K562 (cell line): ENCODE measurements around the gene PRC1. TPM values are rescaled to one million over a fixed set of nuclear protein-coding genes. Genes with fewer than 3 reads are reported as not detected.

Experiments
- ATAC-seq: fragments of 200-7000 bp; cut with Tn5 transposase; 3 replicates; pipeline ENCODE4 v1.9.1; 2020; ENCODE audit warnings: moderate library complexity
- BruUV-seq: library from RNA; stranded (reverse); fragments of 400-500 nt; replicated peaks from 2 replicates; lab custom pipeline; 2021; lab: Mats Ljungman, UMichigan
- CTCF ChIA-PET: fragments of 300-600 bp; formaldehyde crosslinking; extraction: SDS; loops from one replicate; lab custom pipeline; 2021; ENCODE audit warnings: low intra/inter-chr PET ratio; lab: Yijun Ruan, JAX
- POLR2A ChIA-PET: fragments of 300-600, 350-650 bp; sonication (Branson Sonifier 250); formaldehyde crosslinking; extraction: SDS; loops from one replicate; lab custom pipeline; 2021; ENCODE audit warnings: antibody characterized with exemption, inconsistent platforms; lab: Yijun Ruan, JAX
- DNase-seq, 4 experiments: peaks; one replicate each; pipeline versions ENCODE4 v3.0.0 to v3.0.0-alpha.2; 2011 to 2018; ENCODE audit warnings: low spot score in 3 of 4, mixed read lengths in 3 of 4; ENCODE audit errors: extremely low read depth in 1 of 4
- FAIRE-seq: peaks from 2 replicates; lab custom pipeline; 2011; peaks lifted over from hg19 to GRCh38; lab: Jason Lieb, UNC
- H2AFZ ChIP-seq: 2 replicates; pipeline ENCODE4 v1.6.0; 2011; ENCODE audit warnings: low read depth, low read length, control low read depth, inconsistent platforms
- H3K27ac ChIP-seq: fragments of 200-600 bp; 3 replicates; pipeline ENCODE4 v1.8.0; 2011; ENCODE audit warnings: low read depth, mild to moderate bottlenecking, control low read depth, inconsistent platforms, low read length, moderate library complexity, mixed read lengths; ENCODE audit errors: extremely low read depth
- H3K27me3 ChIP-seq, 2 experiments: fragments of 300-600 bp in 1 of 2; 2 replicates in 1 of 2; 3 replicates in 1 of 2; pipeline versions ENCODE4 v1.6.0 to v1.8.0; 2011; ENCODE audit warnings: inconsistent platforms in 2 of 2, low read length in 2 of 2, mild to moderate bottlenecking in 1 of 2, mixed read lengths in 1 of 2, moderate library complexity in 1 of 2; ENCODE audit not compliant: control insufficient read depth in 2 of 2, insufficient read depth in 2 of 2
- H3K36me3 ChIP-seq: fragments of 300-600 bp; 3 replicates; pipeline ENCODE4 v1.8.0; 2011; ENCODE audit warnings: mild to moderate bottlenecking, low read length, inconsistent platforms; ENCODE audit not compliant: control insufficient read depth, insufficient read depth
- H3K4me1 ChIP-seq, 2 experiments: fragments of 200-600 bp in 1 of 2; replicated peaks in 1 of 2; 2 replicates in 1 of 2; 3 replicates in 1 of 2; pipeline versions ENCODE4 v1.5.1 to v1.8.0; 2011; ENCODE audit warnings: inconsistent platforms in 2 of 2, low read length in 2 of 2, mild to moderate bottlenecking in 1 of 2, mixed read lengths in 1 of 2, moderate library complexity in 1 of 2; ENCODE audit not compliant: control insufficient read depth in 2 of 2, insufficient read depth in 2 of 2
- H3K4me2 ChIP-seq: 2 replicates; pipeline ENCODE4 v1.6.1; 2011; ENCODE audit warnings: low read length, control low read depth, inconsistent platforms, mixed read lengths; ENCODE audit not compliant: insufficient read depth
- H3K4me3 ChIP-seq: fragments of 200-600 bp; sonication (generic), shearing (Covaris generic); 2 replicates; pipeline ENCODE4 v1.5.1; 2016; ENCODE audit warnings: control low read depth, inconsistent platforms
- H3K79me2 ChIP-seq: fragments of 200-600 bp; 3 replicates; pipeline ENCODE4 v1.8.0; 2011; ENCODE audit warnings: low read length, inconsistent platforms; ENCODE audit not compliant: control insufficient read depth, insufficient read depth
- H3K9ac ChIP-seq, 2 experiments: 2 replicates each; pipeline versions ENCODE4 v1.6.0 to v1.6.1; 2011; ENCODE audit warnings: low read depth in 2 of 2, low read length in 2 of 2, control low read depth in 1 of 2, inconsistent platforms in 1 of 2, mild to moderate bottlenecking in 1 of 2, mixed read lengths in 1 of 2; ENCODE audit not compliant: insufficient read depth in 1 of 2
- H3K9me1 ChIP-seq: one replicate; pipeline ENCODE4 v1.6.0; 2011; ENCODE audit warnings: inconsistent platforms, mild to moderate bottlenecking, low read length, moderate library complexity; ENCODE audit not compliant: control insufficient read depth, insufficient read depth
- H3K9me3 ChIP-seq: replicated peaks from 2 replicates; pipeline ENCODE4 v1.5.1; 2011; ENCODE audit warnings: low read depth, low read length, inconsistent platforms; ENCODE audit not compliant: control insufficient read depth, insufficient read depth
- H4K20me1 ChIP-seq: replicated peaks from 2 replicates; pipeline ENCODE4 v1.6.1; 2011; ENCODE audit warnings: low read length, inconsistent platforms, mixed read lengths; ENCODE audit not compliant: control insufficient read depth, insufficient read depth
- BCOR ChIP-seq: fragments of 450-650 bp; IDR thresholded peaks from 2 replicates; pipeline ENCODE4 v1.6.1; 2016
- CEBPB ChIP-seq: fragments of 450-650 bp; IDR thresholded peaks from 2 replicates; pipeline ENCODE4 v1.6.1; 2016; ENCODE audit warnings: missing genetic modification characterization, missing compliant biosample characterization
- FOXP1 ChIP-seq: sonication (generic); formaldehyde crosslinking; IDR thresholded peaks from 2 replicates; pipeline ENCODE4 v1.8.0; 2022; ENCODE audit warnings: mild to moderate bottlenecking, missing genetic modification reagents
- KAT2B ChIP-seq: IDR thresholded peaks from one replicate; pipeline ENCODE4 v1.6.1; 2012; ENCODE audit warnings: low read depth, mild to moderate bottlenecking, control low read depth, inconsistent platforms, low read length, moderate library complexity
- KAT7 ChIP-seq: sonication (generic); formaldehyde crosslinking; IDR thresholded peaks from 2 replicates; pipeline ENCODE4 v1.8.0; 2022; ENCODE audit warnings: missing genetic modification reagents, mild to moderate bottlenecking, borderline replicate concordance
- KDM4B ChIP-seq, 2 experiments: fragments of 450-650 bp in 1 of 2; sonication (generic) in 1 of 2; IDR thresholded peaks; 2 replicates each; pipeline ENCODE4 v1.6.1; 2016 to 2017; ENCODE audit warnings: borderline replicate concordance in 2 of 2, antibody characterized with exemption in 1 of 2, low read depth in 1 of 2, mild to moderate bottlenecking in 1 of 2
- NFE2L1 ChIP-seq: fragments of 450-650 bp; IDR thresholded peaks from 2 replicates; pipeline ENCODE4 v1.6.1; 2016; ENCODE audit warnings: missing genetic modification characterization, low read depth, mild to moderate bottlenecking, missing compliant biosample characterization, moderate library complexity, borderline replicate concordance
- RAD51 ChIP-seq: fragments of 450-650 bp; IDR thresholded peaks from 2 replicates; pipeline ENCODE4 v1.7.1; 2016; ENCODE audit warnings: low read depth, mild to moderate bottlenecking, borderline replicate concordance
- RBM14 ChIP-seq: fragments of 200-400 bp; formaldehyde crosslinking; IDR thresholded peaks from 2 replicates; pipeline ENCODE4 v1.6.1; 2018; ENCODE audit warnings: low read depth, mild to moderate bottlenecking, low read length, moderate library complexity, borderline replicate concordance; ENCODE audit not compliant: insufficient read depth
- RBM25 ChIP-seq: fragments of 200-400 bp; formaldehyde crosslinking; IDR thresholded peaks from 2 replicates; pipeline ENCODE4 v1.6.1; 2018; ENCODE audit warnings: low read length, low read depth, moderate library complexity; ENCODE audit not compliant: severe bottlenecking
- RCOR1 ChIP-seq, 2 experiments: IDR thresholded peaks; 2 replicates each; pipeline ENCODE4 v1.6.1; 2012; ENCODE audit warnings: low read depth in 2 of 2, low read length in 2 of 2, borderline replicate concordance in 1 of 2, improper control_type of control experiment in 1 of 2
- SIN3A ChIP-seq, 2 experiments: fragments of 150-350 bp in 1 of 2; IDR thresholded peaks; 2 replicates each; pipeline ENCODE4 v1.6.1; 2011 to 2016; ENCODE audit warnings: borderline replicate concordance in 2 of 2, low read depth in 2 of 2, low read length in 2 of 2, mild to moderate bottlenecking in 2 of 2, moderate library complexity in 2 of 2; ENCODE audit not compliant: control insufficient read depth in 1 of 2
- THAP7 ChIP-seq: fragments of 250-450 bp; sonication (Bioruptor Pico); IDR thresholded peaks from 2 replicates; pipeline ENCODE4 v1.5.0; 2021
- ZNF592 ChIP-seq: fragments of 450-650 bp; IDR thresholded peaks from 2 replicates; pipeline ENCODE4 v1.6.1; 2017; ENCODE audit warnings: antibody characterized with exemption, mild to moderate bottlenecking
- WGBS: fragments of 100-300 bp; shearing (Covaris generic); methylation state at CpG from one replicate; pipeline ENCODE4 v1.1.6; 2016; ENCODE audit warnings: low coverage, mixed read lengths; ENCODE audit not compliant: insufficient coverage; ENCODE audit errors: missing lambda C conversion rate; 5-methylcytosine and 5-hydroxymethylcytosine counted together
- in situ Hi-C: fragments of 300-500 bp; cut with MboI; formaldehyde crosslinking; loops from 4 replicates; pipeline ENCODE4 v1.15.0; 2018; ENCODE audit warnings: inconsistent platforms, mixed read lengths
- intact Hi-C: fragments of 100-400 bp; cut with micrococcal nuclease; formaldehyde crosslinking; loops from 2 replicates; pipeline ENCODE4 v1.14.2; 2022
- polyA plus RNA-seq, 8 experiments: library from polyadenylated mRNA; depleted of rRNA in 4 of 8; stranded (reverse) in 5 of 8; unstranded in 3 of 8; fragments of >200 nt; fragmentation: Nextera tagmentation in 2 of 8; fragmentation: Illumina TruSeq in 1 of 8; extraction: Ambion mirVana in 2 of 8; extraction: Trizol in 1 of 8; gene quantifications; 2 replicates each; pipeline versions ENCODE4 v1.2.1 to v1.2.3, GENCODE V29; 2011 to 2014; ENCODE audit warnings: inconsistent platforms in 1 of 8, missing spikeins in 1 of 8
- total RNA-seq, 7 experiments: library from RNA; depleted of rRNA in 6 of 7; stranded (reverse); fragments of >200 nt in 6 of 7; fragmentation: Illumina TruSeq in 2 of 7; extraction: Trizol in 2 of 7; gene quantifications; 2 replicates each; pipeline versions ENCODE4 v1.2.1 to v1.2.3, GENCODE V29; 2011 to 2021; ENCODE audit warnings: low replicate concordance in 1 of 7

Gene PRC1
- total and polyA plus RNA-seq, 9 of the 15 experiments (the other 6 are each of a cell fraction or from before 2014, with no cell fraction given) = 156 to 391 (median 240) TPM

DNA sequence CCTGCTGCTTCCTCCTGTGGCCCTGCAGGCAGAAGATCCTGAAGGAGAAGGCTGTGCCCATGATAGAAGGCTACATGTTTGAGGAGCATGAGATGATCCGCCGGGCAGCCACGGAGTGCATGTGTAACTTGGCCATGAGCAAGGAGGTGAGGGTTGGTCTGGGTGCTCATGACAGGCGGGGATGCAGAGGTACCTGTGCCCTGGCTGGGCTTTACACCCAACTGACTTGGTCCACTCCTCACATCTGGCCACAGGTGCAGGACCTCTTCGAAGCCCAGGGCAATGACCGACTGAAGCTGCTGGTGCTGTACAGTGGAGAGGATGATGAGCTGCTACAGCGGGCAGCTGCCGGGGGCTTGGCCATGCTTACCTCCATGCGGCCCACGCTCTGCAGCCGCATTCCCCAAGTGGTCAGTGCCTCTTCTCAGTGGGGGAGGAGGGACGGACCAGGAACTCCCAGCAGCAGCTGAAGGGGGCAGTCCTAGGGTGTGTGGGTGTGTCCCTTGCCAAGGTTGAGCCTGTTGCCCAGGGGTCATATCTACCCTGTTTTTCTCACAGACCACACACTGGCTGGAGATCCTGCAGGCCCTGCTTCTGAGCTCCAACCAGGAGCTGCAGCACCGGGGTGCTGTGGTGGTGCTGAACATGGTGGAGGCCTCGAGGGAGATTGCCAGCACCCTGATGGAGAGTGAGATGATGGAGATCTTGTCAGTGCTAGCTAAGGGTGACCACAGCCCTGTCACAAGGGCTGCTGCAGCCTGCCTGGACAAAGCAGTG, 41.2 kb downstream of the PRC1 start (continued):
- no peak for TF ChIP-seq SIN3A (IDR thresholded peaks at IDR 0.05; ENCODE audit: borderline replicate concordance in 2 of 2, control insufficient read depth in 1 of 2, low read depth in 2 of 2, low read length in 2 of 2)
- TF ChIP-seq, all 486 proteins: peak for 2

GRCh38 chr15:90950676-90951075, 43.7 kb downstream of the PRC1 start:
- H3K27me3 ChIP-seq = no peaks in the 10 kb centered on the region
- DNase-seq (no peak), FAIRE-seq (no peak), ATAC-seq (no peak)
- 0 out of 2 replicates have a peak, but pooled peaks cover 5% of the 10 kb centered on the region for H4K20me1 ChIP-seq
- no peak overlapping the region for H2AFZ ChIP-seq
- peaks cover 6% of the 10 kb centered on the region for H3K79me2 ChIP-seq
- H3K4me2 ChIP-seq = no peak overlapping the region
- H3K27ac ChIP-seq = no peak overlapping the region
- H3K9me1 ChIP-seq = peaks cover 3% of the 10 kb centered on the region
- peaks cover 19 to 56% of the 10 kb centered on the region in 2 experiments; a peak in 4 of 5 replicates for H3K4me1 ChIP-seq
- ChIA-PET CTCF (no interaction called here), POLR2A (interaction anchor here (2.4 to 2.5 kb wide), 2 partner anchors 8 to 18 kb away, joined by 13 to 20 read pairs; partner anchors contain the start of gene HDDC3)
- no peak overlapping the region for H3K9ac ChIP-seq
- no peaks in the 10 kb centered on the region for H3K9me3 ChIP-seq
- 90% methylated on average over 6 of the region's 6 CpGs for WGBS
- BruUV-seq = no TSS peak
- H3K36me3 ChIP-seq = peaks cover 76% of the 10 kb centered on the region
- H3K4me3 ChIP-seq = no peak overlapping the region
- intact Hi-C loops = no loop called here
- in situ Hi-C loops = no loop called here
- TF ChIP-seq NFE2L1 (tag) (no peak), ZNF592 (no peak), CEBPB (tag) (no peak), RBM25 (peak; percentile 67), THAP7 (CRISPR knock-in tag) (no peak), FOXP1 (CRISPR knock-in tag) (no peak), BCOR (peak; percentile 51; the same call in 1 of the 2 replicates), RBM14 (no peak), KDM4B (IDR thresholded peaks at IDR 0.05; ENCODE audit: borderline replicate concordance in 2 of 2, low read depth in 1 of 2) (no peak), RAD51 (no peak), RCOR1 (IDR thresholded peaks at IDR 0.05; ENCODE audit: borderline replicate concordance in 1 of 2, low read depth in 2 of 2, low read length in 2 of 2) (no peak), KAT7 (CRISPR knock-in tag) (no peak), KAT2B (no peak)
